Mammary epithelial cell (primary cell): ENCODE results near the gene HCFC1R1.

Experiments used
- CTCF ChIP-seq, 2 donors: IDR thresholded peaks in 1 of 2; conservative IDR thresholded peaks in 1 of 2; 2 replicates each; pipeline ENCODE4 v1.5.1; 2011 to 2012; ENCODE audit warnings: inconsistent platforms in 2 of 2, low read length in 2 of 2, mild to moderate bottlenecking in 2 of 2, control low read depth in 1 of 2, low read depth in 1 of 2; ENCODE audit not compliant: insufficient read depth in 1 of 2; ENCODE audit errors: extremely low read depth in 1 of 2
- EZH2 ChIP-seq: IDR thresholded peaks from 2 replicates; pipeline ENCODE4 v1.6.1; 2012; ENCODE audit warnings: low read length, inconsistent platforms, borderline replicate concordance

- TF ChIP-seq CTCF (conservative IDR thresholded peaks at IDR 0.05 in 1 of 2, IDR thresholded peaks at IDR 0.05 in 1 of 2; ENCODE audit: extremely low read depth in 1 of 2, insufficient read depth in 1 of 2, low read depth in 1 of 2, low read length in 2 of 2): no peak
- no peak for TF ChIP-seq EZH2
Measured at GRCh38 chr16:3073448-3073847, 49.7 kb upstream of the HCFC1R1 start.
